ENCODE measurements around the gene PRSS16. TPM values are rescaled to one million over a fixed set of nuclear protein-coding genes. Genes with fewer than 3 reads are reported as not detected.
"Not testable (repeated sequence)": the region's sequence is repeated elsewhere in the genome, so short reads cannot be mapped to it uniquely, and the experiment has no call there.

The PRSS16 gene
- total RNA-seq, 3 donors from 2014 or later (not counting 1 experiment from before 2014, with no cell fraction given), result 2.0 TPM; not detected in 2

DNA sequence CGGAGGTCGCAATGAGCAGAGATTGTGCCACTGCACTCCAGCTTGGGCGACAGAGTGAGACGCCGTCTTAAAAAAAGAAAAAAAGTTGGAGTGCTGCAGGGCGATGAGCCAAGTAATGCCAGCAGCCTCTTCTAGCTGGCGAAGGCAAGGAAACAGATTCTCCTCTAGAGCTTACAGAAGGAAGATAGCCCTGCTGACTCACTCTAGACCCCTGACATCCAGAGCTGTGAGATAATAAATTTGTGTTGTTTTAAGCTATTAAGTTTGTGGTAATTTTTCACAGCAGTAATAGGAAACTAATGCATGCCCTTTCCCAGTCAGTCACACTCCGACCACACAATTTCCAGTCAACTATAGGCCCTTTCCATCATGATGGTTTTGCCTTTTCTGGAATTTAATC is 16.4 kb downstream of the PRSS16 start:
- DNase-seq (no peak), ATAC-seq (no peak)
- intact Hi-C loops (cut with micrococcal nuclease), result no loop called here
- 80% methylated on average over 7 of the region's 8 CpGs for WGBS (ENCODE audit: insufficient coverage)
- no peak overlapping the region for H3K4me3 Mint-ChIP-seq
- Histone ChIP-seq H3K9me3 (ENCODE audit: control insufficient read depth, insufficient read depth, low read length) (no peaks in the 10 kb centered on the region), H3K27me3 (ENCODE audit: control insufficient read depth, insufficient read depth, low read length) (peaks cover 34% of the 10 kb centered on the region), H3K4me1 (ENCODE audit: control insufficient read depth, insufficient read depth, low read length) (no peaks in the 10 kb centered on the region), H3K36me3 (ENCODE audit: control insufficient read depth, insufficient read depth, low read length) (no peaks in the 10 kb centered on the region), H3K27ac (ENCODE audit: low read length) (no peak overlapping the region), H3K4me3 (ENCODE audit: low read length) (no peak overlapping the region)
- no peaks in the 10 kb centered on the region for H3K9me3 Mint-ChIP-seq
- peaks cover 29 to 54% of the 10 kb centered on the region in 2 donors for H3K27me3 Mint-ChIP-seq (ENCODE audit: low read depth in 2 of 2)
- no peaks in the 10 kb centered on the region for H3K36me3 Mint-ChIP-seq
- no peaks in the 10 kb centered on the region for H3K4me1 Mint-ChIP-seq
- TF ChIP-seq, protein P1, sequence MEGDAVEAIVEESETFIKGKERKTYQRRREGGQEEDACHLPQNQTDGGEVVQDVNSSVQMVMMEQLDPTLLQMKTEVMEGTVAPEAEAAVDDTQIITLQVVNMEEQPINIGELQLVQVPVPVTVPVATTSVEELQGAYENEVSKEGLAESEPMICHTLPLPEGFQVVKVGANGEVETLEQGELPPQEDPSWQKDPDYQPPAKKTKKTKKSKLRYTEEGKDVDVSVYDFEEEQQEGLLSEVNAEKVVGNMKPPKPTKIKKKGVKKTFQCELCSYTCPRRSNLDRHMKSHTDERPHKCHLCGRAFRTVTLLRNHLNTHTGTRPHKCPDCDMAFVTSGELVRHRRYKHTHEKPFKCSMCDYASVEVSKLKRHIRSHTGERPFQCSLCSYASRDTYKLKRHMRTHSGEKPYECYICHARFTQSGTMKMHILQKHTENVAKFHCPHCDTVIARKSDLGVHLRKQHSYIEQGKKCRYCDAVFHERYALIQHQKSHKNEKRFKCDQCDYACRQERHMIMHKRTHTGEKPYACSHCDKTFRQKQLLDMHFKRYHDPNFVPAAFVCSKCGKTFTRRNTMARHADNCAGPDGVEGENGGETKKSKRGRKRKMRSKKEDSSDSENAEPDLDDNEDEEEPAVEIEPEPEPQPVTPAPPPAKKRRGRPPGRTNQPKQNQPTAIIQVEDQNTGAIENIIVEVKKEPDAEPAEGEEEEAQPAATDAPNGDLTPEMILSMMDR (IDR thresholded peaks at IDR 0.05), result no peak
- no peak overlapping the region for H3K27ac Mint-ChIP-seq

DNA sequence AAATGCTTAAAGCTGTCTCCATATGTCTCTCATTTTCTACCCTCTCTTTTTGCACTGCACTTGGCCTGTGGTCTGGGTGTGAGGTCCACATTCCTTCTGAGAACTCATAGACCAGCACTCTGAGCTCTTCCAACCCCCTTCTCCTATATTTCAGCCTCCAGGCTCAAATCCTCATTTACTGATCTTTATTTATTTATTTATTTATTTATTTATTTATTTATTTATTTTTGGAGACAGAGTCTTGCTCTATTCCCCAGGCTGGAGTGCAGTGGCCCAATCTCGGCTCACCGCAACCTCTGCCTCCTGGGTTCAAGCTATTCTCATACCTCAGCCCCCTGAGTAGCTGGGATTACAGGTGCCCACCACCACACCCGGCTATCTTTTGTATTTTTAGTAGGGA is 19.5 kb downstream of the PRSS16 start:
- H3K4me1 ChIP-seq (ENCODE audit: control insufficient read depth, insufficient read depth, low read length); ATAC-seq; intact Hi-C loops (cut with micrococcal nuclease); H3K4me1 Mint-ChIP-seq; H3K9me3 ChIP-seq (ENCODE audit: control insufficient read depth, insufficient read depth, low read length); H3K27ac Mint-ChIP-seq; H3K4me3 Mint-ChIP-seq; DNase-seq; H3K4me3 ChIP-seq (ENCODE audit: low read length); H3K36me3 Mint-ChIP-seq; H3K36me3 ChIP-seq (ENCODE audit: control insufficient read depth, insufficient read depth, low read length); H3K27ac ChIP-seq (ENCODE audit: low read length); H3K9me3 Mint-ChIP-seq: not testable (repeated sequence)
- H3K27me3 ChIP-seq (ENCODE audit: control insufficient read depth, insufficient read depth, low read length), result peaks cover 18% of the 10 kb centered on the region
- WGBS (ENCODE audit: insufficient coverage), result 88% methylated on average over 3 of the region's 3 CpGs
- H3K27me3 Mint-ChIP-seq (ENCODE audit: low read depth in 2 of 2), result peaks cover 36 to 57% of the 10 kb centered on the region in 2 donors

DNA sequence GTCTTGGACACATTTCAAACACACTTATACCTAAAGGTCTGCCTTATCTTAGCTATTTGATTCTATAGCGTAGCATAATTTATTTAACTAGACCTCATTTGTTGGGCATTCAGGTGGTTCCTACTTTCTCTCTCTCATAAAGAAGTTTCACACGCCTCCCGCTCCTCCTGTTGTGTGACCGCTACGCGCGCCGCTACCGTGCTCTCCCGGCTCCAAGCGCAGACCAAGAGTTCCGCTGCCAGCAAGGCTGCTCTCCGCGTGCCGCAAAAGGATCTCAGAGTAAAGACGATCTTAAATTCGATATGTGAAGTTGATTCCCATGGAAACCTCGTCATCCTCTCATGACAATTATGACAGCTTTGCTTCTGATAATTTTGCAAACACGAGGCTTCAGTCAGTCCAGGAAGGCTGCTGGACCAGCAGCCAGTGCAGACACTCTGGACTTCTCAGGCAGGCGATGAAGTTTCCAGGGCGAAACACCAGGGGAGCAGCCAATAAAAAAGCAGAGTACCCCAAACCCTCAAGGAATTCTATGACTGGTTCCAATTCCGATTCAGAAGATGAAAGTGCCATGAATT is 20.4 kb downstream of the PRSS16 start:
- 16% methylated on average over 22 of the region's 22 CpGs for WGBS (ENCODE audit: insufficient coverage)
- peaks cover 21% of the 10 kb centered on the region for H3K27me3 ChIP-seq (ENCODE audit: control insufficient read depth, insufficient read depth, low read length)
- peaks cover 38 to 52% of the 10 kb centered on the region in 2 donors for H3K27me3 Mint-ChIP-seq (ENCODE audit: low read depth in 2 of 2)
- DNase-seq (no peak), ATAC-seq (no peak)
- intact Hi-C loops (cut with micrococcal nuclease), result no loop called here
- no peak overlapping the region for H3K27ac Mint-ChIP-seq
- no peaks in the 10 kb centered on the region for H3K9me3 ChIP-seq (ENCODE audit: control insufficient read depth, insufficient read depth, low read length)
- TF ChIP-seq, protein P1 (IDR thresholded peaks at IDR 0.05), result no peak
- no peaks in the 10 kb centered on the region for H3K4me1 ChIP-seq (ENCODE audit: control insufficient read depth, insufficient read depth, low read length)
- no peaks in the 10 kb centered on the region for H3K36me3 ChIP-seq (ENCODE audit: control insufficient read depth, insufficient read depth, low read length)
- no peak overlapping the region for H3K27ac ChIP-seq (ENCODE audit: low read length)
- no peak overlapping the region for H3K4me3 Mint-ChIP-seq
- no peaks in the 10 kb centered on the region for H3K4me1 Mint-ChIP-seq
- H3K36me3 Mint-ChIP-seq, result no peaks in the 10 kb centered on the region
- no peak overlapping the region for H3K4me3 ChIP-seq (ENCODE audit: low read length)
- no peaks in the 10 kb centered on the region for H3K9me3 Mint-ChIP-seq

DNA sequence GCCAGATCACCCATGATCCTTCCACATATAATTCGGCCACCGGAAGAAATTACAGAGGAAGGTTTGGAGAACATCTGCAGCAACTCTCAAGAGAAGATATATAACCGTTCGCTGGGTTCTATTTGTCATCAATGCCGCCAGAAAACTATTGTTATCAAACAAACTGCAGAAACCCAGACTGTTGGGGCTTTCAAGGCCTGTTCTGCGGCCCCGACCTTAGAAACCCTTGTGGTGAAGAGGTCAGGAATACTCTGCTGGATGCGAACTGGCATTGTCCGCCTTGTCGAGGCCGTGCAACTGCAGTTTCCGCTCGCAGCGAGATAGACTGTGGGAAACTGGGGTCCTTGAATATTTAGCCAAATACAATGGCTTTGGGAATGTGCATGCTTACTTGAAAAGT is 21.3 kb downstream of the PRSS16 start:
- 82% methylated on average over 14 of the region's 14 CpGs for WGBS (ENCODE audit: insufficient coverage)
- no peaks in the 10 kb centered on the region for H3K4me1 Mint-ChIP-seq
- Histone ChIP-seq H3K4me1 (ENCODE audit: control insufficient read depth, insufficient read depth, low read length) (no peaks in the 10 kb centered on the region), H3K36me3 (ENCODE audit: control insufficient read depth, insufficient read depth, low read length) (no peaks in the 10 kb centered on the region), H3K4me3 (ENCODE audit: low read length) (no peak overlapping the region), H3K27me3 (ENCODE audit: control insufficient read depth, insufficient read depth, low read length) (peaks cover 21% of the 10 kb centered on the region), H3K27ac (ENCODE audit: low read length) (no peak overlapping the region), H3K9me3 (ENCODE audit: control insufficient read depth, insufficient read depth, low read length) (no peaks in the 10 kb centered on the region)
- no peak for DNase-seq
- TF ChIP-seq, protein P1 (IDR thresholded peaks at IDR 0.05), result no peak
- peaks cover 40 to 53% of the 10 kb centered on the region in 2 donors for H3K27me3 Mint-ChIP-seq (ENCODE audit: low read depth in 2 of 2)
- no peaks in the 10 kb centered on the region for H3K36me3 Mint-ChIP-seq
- H3K4me3 Mint-ChIP-seq, result no peak overlapping the region
- H3K9me3 Mint-ChIP-seq, result no peaks in the 10 kb centered on the region
- no peak for ATAC-seq
- no peak overlapping the region for H3K27ac Mint-ChIP-seq
- intact Hi-C loops (cut with micrococcal nuclease), result no loop called here
